Activated CD4-positive, alpha-beta memory T cell treated with anti-CD3 and anti-CD28 coated beads for 36 hours (primary cell): ENCODE results near the gene USP40. TPM values are rescaled to one million over a fixed set of nuclear protein-coding genes. Genes with fewer than 3 reads are reported as not detected.

Source experiments
- CTCF ChIA-PET: fragments of 350-600 bp; sonication (Branson Sonifier 250); formaldehyde crosslinking; loops from one replicate; lab custom pipeline; 2021; ENCODE audit warnings: antibody characterized with exemption, inconsistent platforms; lab: Charles Lee
- POLR2A ChIA-PET: fragments of 350-600 bp; sonication (Branson Sonifier 250); formaldehyde crosslinking; loops from one replicate; lab custom pipeline; 2021; ENCODE audit warnings: antibody characterized with exemption; lab: Charles Lee
- DNase-seq: peaks from one replicate; pipeline ENCODE4 v3.0.0-alpha.2; 2020
- H3K27ac Mint-ChIP-seq: one replicate; pipeline ENCODE4 v1.8.0; 2021; ENCODE audit warnings: mixed read lengths
- H3K27me3 Mint-ChIP-seq: one replicate; pipeline ENCODE4 v1.8.0; 2021; ENCODE audit warnings: mixed read lengths
- H3K36me3 Mint-ChIP-seq: one replicate; pipeline ENCODE4 v1.8.0; 2021; ENCODE audit warnings: mixed read lengths
- H3K4me1 Mint-ChIP-seq: one replicate; pipeline ENCODE4 v1.8.0; 2021; ENCODE audit warnings: low read depth, mixed read lengths
- H3K4me3 Mint-ChIP-seq: one replicate; pipeline ENCODE4 v1.8.0; 2021; ENCODE audit warnings: mild to moderate bottlenecking, mixed read lengths
- H3K9me3 Mint-ChIP-seq: one replicate; pipeline ENCODE4 v1.8.0; 2021; ENCODE audit warnings: mixed read lengths
- intact Hi-C: fragments of 100-400 bp; cut with micrococcal nuclease; formaldehyde crosslinking; loops from one replicate; pipeline ENCODE4 v1.15.1; 2023
- total RNA-seq, 2 experiments: library from RNA; stranded (reverse); gene quantifications; one replicate each; pipeline ENCODE4 v1.2.3, GENCODE V29; 2021

USP40 gene
- total RNA-seq, 2 experiments from 2014 or later: 19.3 to 21.5 TPM

GRCh38 chr2:233477548-233478433 is 88.8 kb downstream of the USP40 start:
- Mint-ChIP-seq H3K4me3 (no peak overlapping the region), H3K27ac (no peak overlapping the region), H3K36me3 (peaks cover 6% of the 10 kb centered on the region), H3K9me3 (no peaks in the 10 kb centered on the region), H3K27me3 (no peaks in the 10 kb centered on the region), H3K4me1 (no peaks in the 10 kb centered on the region)
- DNase-seq: no peak
- intact Hi-C loops: no loop called here
- ChIA-PET CTCF (no interaction called here), POLR2A (no interaction called here)

- no peak for DNase-seq
- Mint-ChIP-seq H3K27ac (no peak overlapping the region), H3K4me3 (no peak overlapping the region), H3K4me1 (no peaks in the 10 kb centered on the region), H3K9me3 (no peaks in the 10 kb centered on the region), H3K36me3 (peaks cover 8% of the 10 kb centered on the region), H3K27me3 (no peaks in the 10 kb centered on the region)
- CTCF ChIA-PET: interaction anchor here (1.5 kb wide), 1 partner anchor 33 kb away, joined by 3 read pairs; no protein-coding TSS in a partner anchor
- intact Hi-C loops: no loop called here
- POLR2A ChIA-PET: no interaction called here
Observed at GRCh38 chr2:233476651-233477547, 89.7 kb downstream of the USP40 start.

- CTCF ChIA-PET: interaction anchor here (1.5 kb wide), 1 partner anchor 32 kb away, joined by 3 read pairs; no protein-coding TSS in a partner anchor
- Mint-ChIP-seq H3K4me3 (no peak overlapping the region), H3K27me3 (no peaks in the 10 kb centered on the region), H3K27ac (no peak overlapping the region), H3K4me1 (no peaks in the 10 kb centered on the region), H3K36me3 (peaks cover 8% of the 10 kb centered on the region), H3K9me3 (no peaks in the 10 kb centered on the region)
- DNase-seq: no peak
- intact Hi-C loops: no loop called here
- POLR2A ChIA-PET: no interaction called here
Observed at GRCh38 chr2:233476063-233476410, 90.5 kb downstream of the USP40 start.

GRCh38 chr2:233474308-233475160 is 92.0 kb downstream of the USP40 start:
- intact Hi-C loops: no loop called here
- no peak for DNase-seq
- no peaks in the 10 kb centered on the region for H3K4me1 Mint-ChIP-seq
- no peak overlapping the region for H3K4me3 Mint-ChIP-seq
- H3K27ac Mint-ChIP-seq: no peak overlapping the region
- H3K27me3 Mint-ChIP-seq: no peaks in the 10 kb centered on the region
- H3K36me3 Mint-ChIP-seq: peaks cover 17% of the 10 kb centered on the region
- CTCF ChIA-PET: no interaction called here
- POLR2A ChIA-PET: no interaction called here
- no peaks in the 10 kb centered on the region for H3K9me3 Mint-ChIP-seq

DNA sequence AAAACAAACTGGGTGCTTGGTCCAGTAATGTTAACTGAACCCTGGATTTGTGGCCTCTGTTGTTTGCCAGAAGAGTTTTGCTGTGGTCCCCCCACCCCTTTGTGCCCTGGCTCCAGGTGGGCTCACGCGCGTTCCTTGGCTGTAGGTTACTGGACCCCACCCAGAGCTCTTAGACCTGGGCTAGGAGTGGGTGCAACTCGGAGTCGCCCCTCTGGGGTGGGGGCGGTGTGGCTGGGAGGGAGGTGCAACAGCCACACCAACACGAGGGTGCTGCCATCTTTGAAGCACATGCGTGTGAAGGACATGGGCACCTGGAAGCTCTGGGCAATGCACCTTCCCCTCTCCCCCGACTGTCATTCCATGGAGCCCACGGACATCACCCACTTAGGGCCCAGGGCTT is 92.7 kb downstream of the USP40 start:
- intact Hi-C loops: no loop called here
- no peak for DNase-seq

DNA sequence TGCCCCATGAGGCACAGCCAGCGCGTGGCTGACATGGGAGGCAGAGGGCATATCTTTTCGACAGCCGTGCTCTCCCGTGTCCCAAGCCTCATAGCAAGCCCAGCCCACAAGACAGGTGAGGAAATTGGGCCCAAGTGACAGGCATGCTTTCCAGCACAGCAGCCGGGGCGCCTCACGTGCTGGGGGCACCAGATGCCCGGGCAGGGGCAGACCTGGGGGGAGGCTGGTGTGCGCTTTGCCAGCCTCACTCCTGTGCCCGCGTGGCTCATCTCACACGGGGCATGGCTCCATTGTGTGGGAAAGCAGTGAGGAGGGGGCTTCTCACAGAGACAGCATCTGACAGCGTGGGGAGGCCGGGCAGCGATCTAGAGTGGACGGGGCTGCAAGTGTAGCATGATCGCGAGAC is 93.2 kb downstream of the USP40 start:
- Mint-ChIP-seq H3K9me3 (no peaks in the 10 kb centered on the region), H3K4me1 (no peaks in the 10 kb centered on the region), H3K27ac (no peak overlapping the region), H3K36me3 (peaks cover 25% of the 10 kb centered on the region), H3K27me3 (no peaks in the 10 kb centered on the region), H3K4me3 (no peak overlapping the region)
- intact Hi-C loops: no loop called here
- ChIA-PET CTCF (no interaction called here), POLR2A (no interaction called here)
- no peak for DNase-seq

More for the DNA sequence above, 92.7 kb downstream of the USP40 start:
- Mint-ChIP-seq H3K27ac (no peak overlapping the region), H3K4me3 (no peak overlapping the region), H3K4me1 (no peaks in the 10 kb centered on the region), H3K9me3 (no peaks in the 10 kb centered on the region), H3K27me3 (no peaks in the 10 kb centered on the region), H3K36me3 (peaks cover 22% of the 10 kb centered on the region)
- ChIA-PET CTCF (no interaction called here), POLR2A (no interaction called here)

GRCh38 chr2:233471291-233472035 is 95.1 kb downstream of the USP40 start:
- Mint-ChIP-seq H3K4me3 (no peak overlapping the region), H3K27ac (no peak overlapping the region), H3K9me3 (no peaks in the 10 kb centered on the region), H3K36me3 (peaks cover 34% of the 10 kb centered on the region), H3K4me1 (no peaks in the 10 kb centered on the region), H3K27me3 (no peaks in the 10 kb centered on the region)
- POLR2A ChIA-PET: no interaction called here
- CTCF ChIA-PET: no interaction called here
- intact Hi-C loops: no loop called here
- no peak for DNase-seq

GRCh38 chr2:233470839-233471238 is 95.7 kb downstream of the USP40 start:
- CTCF ChIA-PET: no interaction called here
- H3K9me3 Mint-ChIP-seq: no peaks in the 10 kb centered on the region
- peaks cover 34% of the 10 kb centered on the region for H3K36me3 Mint-ChIP-seq
- H3K4me1 Mint-ChIP-seq: no peaks in the 10 kb centered on the region
- intact Hi-C loops: no loop called here
- POLR2A ChIA-PET: no interaction called here
- no peak overlapping the region for H3K4me3 Mint-ChIP-seq
- H3K27me3 Mint-ChIP-seq: no peaks in the 10 kb centered on the region
- H3K27ac Mint-ChIP-seq: no peak overlapping the region
- no peak for DNase-seq

GRCh38 chr2:233470011-233470687 is 96.4 kb downstream of the USP40 start:
- no peak for DNase-seq
- Mint-ChIP-seq H3K27ac (no peak overlapping the region), H3K36me3 (peaks cover 34% of the 10 kb centered on the region)

GRCh38 chr2:233469261-233470010 is 97.1 kb downstream of the USP40 start:
- Mint-ChIP-seq H3K4me1 (no peaks in the 10 kb centered on the region), H3K27ac (no peak overlapping the region), H3K27me3 (no peaks in the 10 kb centered on the region), H3K36me3 (peaks cover 34% of the 10 kb centered on the region), H3K9me3 (no peaks in the 10 kb centered on the region), H3K4me3 (no peak overlapping the region)
- ChIA-PET CTCF (interaction anchor here (0.7 kb wide), 1 partner anchor 415 kb away, joined by 4 read pairs; no protein-coding TSS in a partner anchor), POLR2A (no interaction called here)
- intact Hi-C loops: no loop called here
- DNase-seq: no peak

More at GRCh38 chr2:233470011-233470687, 96.4 kb downstream of the USP40 start:
- intact Hi-C loops: no loop called here
- Mint-ChIP-seq H3K4me1 (no peaks in the 10 kb centered on the region), H3K9me3 (no peaks in the 10 kb centered on the region), H3K27me3 (no peaks in the 10 kb centered on the region), H3K4me3 (no peak overlapping the region)
- POLR2A ChIA-PET: no interaction called here
- CTCF ChIA-PET: interaction anchor here (0.7 kb wide), 1 partner anchor 416 kb away, joined by 4 read pairs; no protein-coding TSS in a partner anchor
